Cardiac muscle cell (in vitro differentiated cells and primary cell): ENCODE measurements around the gene LYPD6B. TPM values are rescaled to one million over a fixed set of nuclear protein-coding genes. Genes with fewer than 3 reads are reported as not detected.
A peak's percentile ranks its signal among the peaks of the same experiment; 100 is the strongest.

Experiments
- DNase-seq, 2 donors: peaks; one replicate each; pipeline versions ENCODE4 v3.0.0 to v3.0.0-alpha.2; 2010 to 2017; ENCODE audit warnings: low read depth in 1 of 2, low spot score in 1 of 2
- H3K27ac ChIP-seq: fragments of 200-600 bp; sonication (generic); 2 replicates; pipeline ENCODE4 v1.5.1; 2016
- H3K27me3 ChIP-seq: fragments of 200-600 bp; sonication (generic); 2 replicates; pipeline ENCODE4 v1.6.0; 2016; ENCODE audit warnings: control low read depth
- H3K36me3 ChIP-seq: fragments of 200-600 bp; sonication (generic); 2 replicates; pipeline ENCODE4 v1.5.1; 2016; ENCODE audit warnings: control low read depth
- H3K4me1 ChIP-seq: fragments of 200-600 bp; sonication (generic); 2 replicates; pipeline ENCODE4 v1.8.1; 2017; ENCODE audit warnings: low read depth, mild to moderate bottlenecking, mixed run types
- H3K4me3 ChIP-seq: fragments of 200-600 bp; sonication (generic); 2 replicates; pipeline ENCODE4 v1.5.1; 2016; ENCODE audit warnings: mild to moderate bottlenecking
- H3K9me3 ChIP-seq: fragments of 200-600 bp; sonication (generic); 2 replicates; pipeline ENCODE4 v1.5.1; 2017; ENCODE audit warnings: low read depth, mild to moderate bottlenecking, control low read depth
- CTCF ChIP-seq: IDR thresholded peaks from 2 replicates; pipeline ENCODE4 v1.5.1; 2012; ENCODE audit warnings: low read depth, mild to moderate bottlenecking, low read length
- polyA plus RNA-seq: library from polyadenylated mRNA; unstranded; fragments of >200 nt; fragmentation: Nextera tagmentation; extraction: Ambion mirVana; gene quantifications from 2 replicates; pipeline ENCODE4 v1.2.1, GENCODE V29; 2016
- total RNA-seq: library from RNA; depleted of rRNA; stranded (reverse); fragments of >200 nt; gene quantifications from 2 replicates; pipeline ENCODE4 v1.2.3, GENCODE V29; 2016

Gene LYPD6B
- total and polyA plus RNA-seq, 2 experiments from 2014 or later = 1.6 to 5.7 TPM

DNA sequence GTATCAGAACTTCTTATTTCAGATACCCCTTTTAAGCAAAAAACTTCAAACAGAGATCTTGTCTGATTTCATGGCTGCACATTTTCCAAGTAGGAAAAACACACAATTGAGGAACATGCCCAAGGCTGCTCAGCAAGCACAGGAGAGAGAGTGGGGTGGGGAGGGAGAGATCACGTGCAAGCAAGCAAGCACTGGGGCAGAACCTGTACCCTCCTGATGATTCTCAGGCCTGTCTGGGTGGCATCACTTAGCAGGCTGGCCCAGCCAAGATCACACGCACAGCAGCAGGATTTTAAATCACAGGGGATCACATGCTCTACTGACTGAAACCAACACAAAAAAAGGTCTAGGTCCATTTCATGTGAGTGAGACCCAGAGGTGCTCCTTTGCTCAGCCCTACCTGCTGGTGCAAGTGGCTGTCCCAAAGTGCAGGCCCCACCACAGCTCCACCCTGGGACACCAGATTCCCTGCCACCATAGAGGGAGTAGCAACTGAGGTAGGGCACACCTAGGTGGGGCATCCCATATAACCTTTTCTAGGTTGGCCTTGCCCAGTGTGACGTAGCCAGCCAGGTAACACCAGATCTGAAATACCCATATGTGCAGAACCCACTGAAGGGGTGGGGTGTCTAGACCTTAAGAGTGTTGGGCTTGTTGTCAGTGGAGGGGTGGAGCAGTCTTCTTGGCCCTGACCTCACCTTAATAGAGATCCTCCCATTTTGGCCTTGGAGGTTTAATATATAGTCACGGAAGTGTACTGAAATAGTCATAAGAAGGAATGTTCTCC, 1.8 kb upstream of the LYPD6B start:
- H3K4me3 ChIP-seq = no peak overlapping the region
- TF ChIP-seq CTCF = no peak
- no peak for DNase-seq
- H3K4me1 ChIP-seq = no peaks in the 10 kb centered on the region
- H3K27ac ChIP-seq = no peak overlapping the region
- no peaks in the 10 kb centered on the region for H3K9me3 ChIP-seq
- H3K27me3 ChIP-seq = peaks cover 10% of the 10 kb centered on the region
- H3K36me3 ChIP-seq = no peaks in the 10 kb centered on the region

- Histone ChIP-seq H3K36me3 (no peaks in the 10 kb centered on the region), H3K4me1 (no peaks in the 10 kb centered on the region), H3K4me3 (no peak overlapping the region), H3K27ac (no peak overlapping the region), H3K27me3 (peaks cover 10% of the 10 kb centered on the region), H3K9me3 (no peaks in the 10 kb centered on the region)
- no peak for TF ChIP-seq CTCF
- DNase-seq = peak in 1 of 2 donors; percentile 44
Observed at GRCh38 chr2:149037851-149038250, 648 bp upstream of the LYPD6B start.

GRCh38 chr2:149039213-149039724, 770 bp downstream of the LYPD6B start:
- no peak for DNase-seq
- no peak overlapping the region for H3K27ac ChIP-seq
- peak overlapping the region; percentile 47 for H3K4me3 ChIP-seq
- H3K4me1 ChIP-seq = no peaks in the 10 kb centered on the region
- H3K27me3 ChIP-seq = peaks cover 10% of the 10 kb centered on the region
- H3K36me3 ChIP-seq = no peaks in the 10 kb centered on the region
- H3K9me3 ChIP-seq = no peaks in the 10 kb centered on the region
- no peak for TF ChIP-seq CTCF

GRCh38 chr2:149040451-149040850, 2.0 kb downstream of the LYPD6B start:
- no peak overlapping the region for H3K27ac ChIP-seq
- peak in 1 of 2 donors; percentile 11 for DNase-seq
- peak; percentile 45 for TF ChIP-seq CTCF

GRCh38 chr2:149041482-149041881, 3.0 kb downstream of the LYPD6B start:
- DNase-seq = no peak
- Histone ChIP-seq H3K36me3 (no peaks in the 10 kb centered on the region), H3K4me1 (no peaks in the 10 kb centered on the region), H3K4me3 (no peak overlapping the region), H3K27me3 (peaks cover 10% of the 10 kb centered on the region), H3K27ac (no peak overlapping the region), H3K9me3 (no peaks in the 10 kb centered on the region)
- no peak for TF ChIP-seq CTCF

More at GRCh38 chr2:149040451-149040850, 2.0 kb downstream of the LYPD6B start:
- Histone ChIP-seq H3K9me3 (no peaks in the 10 kb centered on the region), H3K36me3 (no peaks in the 10 kb centered on the region), H3K27me3 (peaks cover 10% of the 10 kb centered on the region), H3K4me1 (no peaks in the 10 kb centered on the region), H3K4me3 (no peak overlapping the region)
